OCI-LY3 (cell line): ENCODE data around the gene DOCK9.

Experiments used
- H2AFZ ChIP-seq: fragments of 200-600, 300-600 bp; shearing (Covaris generic); 2 replicates; pipeline ENCODE4 v1.6.0; 2014; ENCODE audit warnings: antibody characterized with exemption, low read depth, low read length
- H3K27ac ChIP-seq: fragments of 200-600, 300-600 bp; sonication (generic); 2 replicates; pipeline ENCODE4 v1.5.1; 2014; ENCODE audit warnings: mild to moderate bottlenecking, low read length, moderate library complexity, mixed read lengths
- H3K27me3 ChIP-seq: fragments of 200-600, 300-600 bp; sonication (generic); 2 replicates; pipeline ENCODE4 v1.6.1; 2014; ENCODE audit warnings: low read depth, low read length, mixed read lengths
- H3K36me3 ChIP-seq: fragments of 200-600, 300-600 bp; sonication (generic); replicated peaks from 2 replicates; pipeline ENCODE3; 2014; ENCODE audit warnings: low read depth, low read length, mixed read lengths
- H3K4me1 ChIP-seq: fragments of 300-600, 200-600 bp; sonication (generic); 2 replicates; pipeline ENCODE4 v1.6.1; 2014; ENCODE audit warnings: low read length, mixed read lengths
- H3K4me2 ChIP-seq: fragments of 200-600, 300-600 bp; sonication (generic); 2 replicates; pipeline ENCODE4 v1.6.1; 2014; ENCODE audit warnings: low read length, mixed read lengths
- H3K4me3 ChIP-seq: fragments of 300-600, 200-600 bp; sonication (generic); 2 replicates; pipeline ENCODE4 v1.5.1; 2014; ENCODE audit warnings: antibody characterized with exemption, mild to moderate bottlenecking, low read length, moderate library complexity
- H3K79me2 ChIP-seq: fragments of 300-600, 200-600 bp; shearing (Covaris generic); 2 replicates; pipeline ENCODE4 v1.6.1; 2014; ENCODE audit warnings: mild to moderate bottlenecking, low read length, mixed read lengths
- H3K9ac ChIP-seq: fragments of 300-600, 200-600 bp; shearing (Covaris generic); 2 replicates; pipeline ENCODE4 v1.6.0; 2014; ENCODE audit warnings: mild to moderate bottlenecking, low read length, moderate library complexity
- H3K9me3 ChIP-seq: fragments of 200-600, 300-600 bp; shearing (Covaris generic); 2 replicates; pipeline ENCODE4 v1.6.1; 2014; ENCODE audit warnings: low read length, mixed read lengths; ENCODE audit not compliant: insufficient read depth
- H4K20me1 ChIP-seq: fragments of 200-600, 300-600 bp; sonication (generic); 2 replicates; pipeline ENCODE4 v1.6.1; 2016; ENCODE audit warnings: low read length, mixed read lengths; ENCODE audit not compliant: insufficient read depth
- CTCF ChIP-seq: fragments of 200-600, 300-600 bp; sonication (generic); IDR thresholded peaks from 2 replicates; pipeline ENCODE4 v1.5.1; 2014; ENCODE audit warnings: antibody characterized with exemption, low read length, low read depth
- EZH2phosphoT487 ChIP-seq: fragments of 200-600 bp; shearing (Covaris generic); IDR thresholded peaks from 2 replicates; pipeline ENCODE4 v1.6.1; 2018; ENCODE audit warnings: antibody characterized with exemption, mixed run types, low read depth

DOCK9 gene

DNA sequence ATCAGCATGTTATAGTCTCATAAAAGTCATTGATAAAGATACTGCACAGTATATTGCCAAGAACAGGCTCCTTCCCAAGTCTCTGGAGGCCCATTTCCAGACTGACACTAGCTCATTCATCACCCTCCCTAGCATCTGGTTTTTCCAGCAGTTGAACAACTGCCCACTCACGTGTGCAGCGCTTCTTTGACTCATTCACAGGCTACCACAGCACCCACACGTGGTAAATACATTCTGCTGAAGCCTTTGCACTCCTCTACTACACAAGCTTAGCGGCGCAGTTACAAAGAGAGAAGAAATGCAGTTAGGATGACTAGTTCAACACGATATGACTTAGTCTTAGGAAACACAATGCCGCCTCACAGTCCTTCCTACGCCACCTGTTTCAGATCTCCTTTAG lies 87.7 kb downstream of the DOCK9 start:
- Histone ChIP-seq H3K9me3 (no peaks in the 10 kb centered on the region), H3K9ac (no peak overlapping the region), H3K4me2 (no peak overlapping the region), H3K36me3 (no peaks in the 10 kb centered on the region), H2AFZ (no peak overlapping the region), H3K4me3 (no peak overlapping the region), H3K27ac (no peak overlapping the region), H3K4me1 (no peaks in the 10 kb centered on the region), H4K20me1 (no peaks in the 10 kb centered on the region), H3K79me2 (no peaks in the 10 kb centered on the region), H3K27me3 (no peaks in the 10 kb centered on the region)
- TF ChIP-seq CTCF: no peak
- TF ChIP-seq EZH2phosphoT487: no peak

- H3K27ac ChIP-seq: no peak overlapping the region
Observed at GRCh38 chr13:98889419-98890085, 88.3 kb downstream of the DOCK9 start.

GRCh38 chr13:98888890-98889279 lies 89.0 kb downstream of the DOCK9 start:
- H3K27ac ChIP-seq: no peak overlapping the region
- H3K4me1 ChIP-seq: no peaks in the 10 kb centered on the region
- H3K9ac ChIP-seq: no peak overlapping the region
- no peak for TF ChIP-seq CTCF
- no peak for TF ChIP-seq EZH2phosphoT487
- no peak overlapping the region for H3K4me3 ChIP-seq
- no peaks in the 10 kb centered on the region for H3K36me3 ChIP-seq
- H4K20me1 ChIP-seq: no peaks in the 10 kb centered on the region
- H2AFZ ChIP-seq: no peak overlapping the region
- no peaks in the 10 kb centered on the region for H3K9me3 ChIP-seq
- H3K4me2 ChIP-seq: no peak overlapping the region
- no peaks in the 10 kb centered on the region for H3K27me3 ChIP-seq
- no peaks in the 10 kb centered on the region for H3K79me2 ChIP-seq

More at GRCh38 chr13:98889419-98890085, 88.3 kb downstream of the DOCK9 start:
- Histone ChIP-seq H3K4me3 (no peak overlapping the region), H3K4me2 (no peak overlapping the region), H3K79me2 (no peaks in the 10 kb centered on the region), H3K9me3 (no peaks in the 10 kb centered on the region), H3K36me3 (no peaks in the 10 kb centered on the region), H3K9ac (no peak overlapping the region), H2AFZ (no peak overlapping the region), H4K20me1 (no peaks in the 10 kb centered on the region), H3K27me3 (no peaks in the 10 kb centered on the region), H3K4me1 (no peaks in the 10 kb centered on the region)
- no peak for TF ChIP-seq CTCF
- no peak for TF ChIP-seq EZH2phosphoT487

- no peaks in the 10 kb centered on the region for H3K79me2 ChIP-seq
- H3K9ac ChIP-seq: no peak overlapping the region
- H2AFZ ChIP-seq: no peak overlapping the region
- no peaks in the 10 kb centered on the region for H3K27me3 ChIP-seq
- H3K36me3 ChIP-seq: no peaks in the 10 kb centered on the region
- H4K20me1 ChIP-seq: no peaks in the 10 kb centered on the region
- H3K4me3 ChIP-seq: no peak overlapping the region
- H3K4me2 ChIP-seq: no peak overlapping the region
- no peaks in the 10 kb centered on the region for H3K9me3 ChIP-seq
- TF ChIP-seq CTCF (no peak), EZH2phosphoT487 (no peak)
- no peaks in the 10 kb centered on the region for H3K4me1 ChIP-seq
- no peak overlapping the region for H3K27ac ChIP-seq
Observed at GRCh38 chr13:98888222-98888889, 89.5 kb downstream of the DOCK9 start.
